RWPE2 (cell line): ENCODE data around the gene TMEM11.

Source experiments
- ATAC-seq: fragments of 200-7000 bp; cut with Tn5 transposase; 3 replicates; pipeline ENCODE4 v1.9.1; 2021; ENCODE audit warnings: low read depth
- DNase-seq: peaks from one replicate; pipeline ENCODE4 v3.0.0-alpha.2; 2020; ENCODE audit warnings: low spot score
- H3K27ac ChIP-seq: fragments of 450-650 bp; 2 replicates; pipeline ENCODE4 v1.5.1; 2017; ENCODE audit warnings: mild to moderate bottlenecking; ENCODE audit not compliant: poor library complexity, severe bottlenecking
- H3K27me3 ChIP-seq: fragments of 250-450 bp; sonication (Bioruptor Pico); 2 replicates; pipeline ENCODE4 v1.5.1; 2021; ENCODE audit warnings: mild to moderate bottlenecking, moderate library complexity; ENCODE audit not compliant: insufficient read depth, poor library complexity, severe bottlenecking
- H3K36me3 ChIP-seq: fragments of 250-450 bp; sonication (Bioruptor Pico); 2 replicates; pipeline ENCODE4 v1.5.1; 2020; ENCODE audit warnings: low read depth, mild to moderate bottlenecking, moderate library complexity
- H3K4me1 ChIP-seq: fragments of 250-450 bp; sonication (Bioruptor Pico); 2 replicates; pipeline ENCODE4 v1.5.1; 2021; ENCODE audit warnings: mild to moderate bottlenecking, moderate library complexity; ENCODE audit not compliant: insufficient read depth, poor library complexity, severe bottlenecking
- H3K4me3 ChIP-seq: fragments of 250-450 bp; sonication (Bioruptor Pico); 2 replicates; pipeline ENCODE4 v1.5.1; 2021; ENCODE audit warnings: mild to moderate bottlenecking, moderate library complexity; ENCODE audit not compliant: severe bottlenecking
- H3K9me3 ChIP-seq: fragments of 250-450 bp; sonication (Bioruptor Pico); 2 replicates; pipeline ENCODE4 v1.5.1; 2021; ENCODE audit warnings: mild to moderate bottlenecking, moderate library complexity; ENCODE audit not compliant: severe bottlenecking
- CTCF ChIP-seq: fragments of 450-650 bp; IDR thresholded peaks from one replicate; pipeline ENCODE4 v1.5.1; 2017; ENCODE audit warnings: mild to moderate bottlenecking, moderate library complexity; ENCODE audit not compliant: poor library complexity, severe bottlenecking

TMEM11 gene

GRCh38 chr17:21171309-21171922 lies 42.5 kb downstream of the TMEM11 start:
- no peaks in the 10 kb centered on the region for H3K4me1 ChIP-seq
- ATAC-seq (no peak), DNase-seq (no peak)
- no peaks in the 10 kb centered on the region for H3K27me3 ChIP-seq
- H3K9me3 ChIP-seq, result no peaks in the 10 kb centered on the region
- no peaks in the 10 kb centered on the region; the same call in 1 of the 2 replicates for H3K36me3 ChIP-seq
- no peak overlapping the region for H3K27ac ChIP-seq
- no peak for TF ChIP-seq CTCF
- no peak overlapping the region for H3K4me3 ChIP-seq

- TF ChIP-seq CTCF, result no peak
- no peak overlapping the region for H3K27ac ChIP-seq
- DNase-seq (no peak), ATAC-seq (no peak)
- no peak overlapping the region for H3K4me3 ChIP-seq
- H3K9me3 ChIP-seq, result no peaks in the 10 kb centered on the region
- no peaks in the 10 kb centered on the region for H3K4me1 ChIP-seq
- H3K36me3 ChIP-seq, result no peaks in the 10 kb centered on the region; the same call in 1 of the 2 replicates
- H3K27me3 ChIP-seq, result no peaks in the 10 kb centered on the region
Observed at GRCh38 chr17:21170809-21171208, 43.2 kb downstream of the TMEM11 start.

GRCh38 chr17:21169496-21169895 lies 44.5 kb downstream of the TMEM11 start:
- H3K27me3 ChIP-seq, result no peaks in the 10 kb centered on the region
- H3K9me3 ChIP-seq, result no peaks in the 10 kb centered on the region
- no peak for TF ChIP-seq CTCF
- H3K36me3 ChIP-seq, result no peaks in the 10 kb centered on the region; the same call in 1 of the 2 replicates
- no peak overlapping the region for H3K27ac ChIP-seq
- ATAC-seq, result no peak
- DNase-seq, result no peak
- H3K4me3 ChIP-seq, result no peak overlapping the region
- no peaks in the 10 kb centered on the region for H3K4me1 ChIP-seq

- DNase-seq (no peak), ATAC-seq (no peak)
- TF ChIP-seq CTCF, result no peak
- H3K4me3 ChIP-seq, result no peak overlapping the region
- H3K36me3 ChIP-seq, result no peaks in the 10 kb centered on the region; the same call in 1 of the 2 replicates
- H3K27me3 ChIP-seq, result no peaks in the 10 kb centered on the region
- H3K27ac ChIP-seq, result no peak overlapping the region
- H3K9me3 ChIP-seq, result no peaks in the 10 kb centered on the region
- H3K4me1 ChIP-seq, result no peaks in the 10 kb centered on the region
Observed at GRCh38 chr17:21168555-21168865, 45.5 kb downstream of the TMEM11 start.

- Histone ChIP-seq H3K27ac (no peak overlapping the region), H3K9me3 (no peaks in the 10 kb centered on the region), H3K27me3 (no peaks in the 10 kb centered on the region), H3K4me3 (no peak overlapping the region), H3K36me3 (no peaks in the 10 kb centered on the region), H3K4me1 (no peaks in the 10 kb centered on the region)
- TF ChIP-seq CTCF, result no peak
- no peak for DNase-seq
- ATAC-seq, result no peak
Observed at GRCh38 chr17:21167303-21167702, 46.7 kb downstream of the TMEM11 start.
